HepG2 (cell line): Measurements from ENCODE around the gene PARVB. TPM values are rescaled to one million over a fixed set of nuclear protein-coding genes. Genes with fewer than 3 reads are reported as not detected.

Experiments
- ATAC-seq: fragments of 200-7000 bp; cut with Tn5 transposase; 3 replicates; pipeline ENCODE4 v1.9.1; 2020; ENCODE audit warnings: mild to moderate bottlenecking, moderate library complexity
- BruUV-seq: library from RNA; stranded (reverse); fragments of 400-500 nt; replicated peaks from 2 replicates; lab custom pipeline; 2021; lab: Mats Ljungman, UMichigan
- CTCF ChIA-PET: fragments of 300-600 bp; formaldehyde crosslinking; extraction: SDS; loops from one replicate; lab custom pipeline; 2021; ENCODE audit warnings: low total read pairs, inconsistent platforms, low intra/inter-chr PET ratio; lab: Yijun Ruan, JAX
- POLR2A ChIA-PET: fragments of 350-600 bp; sonication (Branson Sonifier 250); formaldehyde crosslinking; loops from one replicate; lab custom pipeline; 2020; ENCODE audit warnings: antibody characterized with exemption, inconsistent platforms; lab: Yijun Ruan, JAX
- DNase-seq: peaks from one replicate; pipeline ENCODE4 v3.0.0-alpha.2; 2015; ENCODE audit warnings: low spot score
- FAIRE-seq: peaks from 3 replicates; lab custom pipeline; 2011; peaks lifted over from hg19 to GRCh38; lab: Jason Lieb, UNC
- H2AFZ ChIP-seq: one replicate; pipeline ENCODE4 v1.6.1; 2011; ENCODE audit warnings: low read length, inconsistent platforms
- H3K27ac ChIP-seq: fragments of 300-600 bp; 3 replicates; pipeline ENCODE4 v1.8.0; 2011; ENCODE audit warnings: mixed run types, mild to moderate bottlenecking, mixed read lengths, low read length, inconsistent platforms; ENCODE audit not compliant: insufficient read depth; ENCODE audit errors: extremely low read length
- H3K27me3 ChIP-seq, 2 experiments: fragments of 200-600 bp in 1 of 2; 2 replicates in 1 of 2; 3 replicates in 1 of 2; pipeline versions ENCODE4 v1.6.0 to v1.8.0; 2011; ENCODE audit warnings: low read length in 2 of 2, mild to moderate bottlenecking in 2 of 2, moderate library complexity in 2 of 2, inconsistent platforms in 1 of 2; ENCODE audit not compliant: insufficient read depth in 2 of 2, control insufficient read depth in 1 of 2
- H3K36me3 ChIP-seq, 2 experiments: fragments of 200-600 bp in 1 of 2; replicated peaks in 1 of 2; 2 replicates in 1 of 2; 3 replicates in 1 of 2; pipeline versions ENCODE4 v1.5.1 to v1.8.0; 2011; ENCODE audit warnings: low read length in 2 of 2, inconsistent platforms in 1 of 2; ENCODE audit not compliant: insufficient read depth in 2 of 2, control insufficient read depth in 1 of 2
- H3K4me1 ChIP-seq: 2 replicates; pipeline ENCODE4 v1.5.1; 2012; ENCODE audit warnings: low read length, inconsistent platforms; ENCODE audit not compliant: insufficient read depth
- H3K4me2 ChIP-seq: 2 replicates; pipeline ENCODE4 v1.6.0; 2011; ENCODE audit warnings: low read depth, low read length, inconsistent platforms
- H3K4me3 ChIP-seq, 3 experiments: fragments of 200-600 bp in 1 of 3; sonication (generic), shearing (Covaris generic) in 1 of 3; replicated peaks in 1 of 3; 2 replicates each; pipeline ENCODE4 v1.5.1; 2011 to 2016; ENCODE audit warnings: low read length in 3 of 3, inconsistent platforms in 2 of 3, low read depth in 2 of 3, mild to moderate bottlenecking in 2 of 3, control low read depth in 1 of 3, mixed read lengths in 1 of 3; ENCODE audit not compliant: insufficient read depth in 1 of 3
- H3K79me2 ChIP-seq: one replicate; pipeline ENCODE4 v1.6.1; 2011; ENCODE audit warnings: low read length, inconsistent platforms; ENCODE audit not compliant: insufficient read depth
- H3K9ac ChIP-seq: 2 replicates; pipeline ENCODE4 v1.6.0; 2011; ENCODE audit warnings: mild to moderate bottlenecking, low read depth, low read length, inconsistent platforms; ENCODE audit not compliant: insufficient read depth
- H3K9me3 ChIP-seq: 2 replicates; pipeline ENCODE4 v1.5.1; 2012; ENCODE audit warnings: mild to moderate bottlenecking, low read length
- H4K20me1 ChIP-seq: 2 replicates; pipeline ENCODE4 v1.6.0; 2011; ENCODE audit warnings: inconsistent platforms, mild to moderate bottlenecking, low read length, moderate library complexity; ENCODE audit not compliant: insufficient read depth
- IKZF4 ChIP-seq: sonication (generic); formaldehyde crosslinking; IDR thresholded peaks from 2 replicates; pipeline ENCODE4 v1.5.1; 2020; ENCODE audit warnings: borderline replicate concordance, mild to moderate bottlenecking, low read depth, missing genetic modification reagents; ENCODE audit errors: not compliant biosample characterization
- ONECUT2 ChIP-seq: sonication (generic); formaldehyde crosslinking; IDR thresholded peaks from 2 replicates; pipeline ENCODE4 v1.4.0; 2020; ENCODE audit warnings: missing genetic modification reagents
- ZNF460 ChIP-seq: sonication (generic); formaldehyde crosslinking; IDR thresholded peaks from 2 replicates; pipeline ENCODE4 v1.5.1; 2020; ENCODE audit warnings: missing genetic modification reagents, mild to moderate bottlenecking, borderline replicate concordance
- ZNF557 ChIP-seq: sonication (generic); formaldehyde crosslinking; IDR thresholded peaks from 2 replicates; pipeline ENCODE4 v1.4.0; 2020; ENCODE audit warnings: missing genetic modification reagents
- ZSCAN29 ChIP-seq: sonication (generic); formaldehyde crosslinking; conservative IDR thresholded peaks from 2 replicates; pipeline ENCODE4 v1.4.0; 2020; ENCODE audit warnings: mild to moderate bottlenecking, missing genetic modification reagents
- WGBS: methylation state at CpG from one replicate; pipeline ENCODE4 v1.1.6; 2017; ENCODE audit warnings: low lambda C conversion rate; 5-methylcytosine and 5-hydroxymethylcytosine counted together
- in situ Hi-C: cut with HindIII; loops from 2 replicates; pipeline ENCODE4 v1.10.0; 2017; ENCODE audit warnings: low pct_unique_long_range_greater_than_20kb; ENCODE audit not compliant: extremely low pct_ligation_motif_present
- intact Hi-C: fragments of 100-400 bp; cut with micrococcal nuclease; formaldehyde crosslinking; loops from one replicate; pipeline ENCODE4 v1.10.0; 2022; ENCODE audit not compliant: unreplicated experiment
- polyA plus RNA-seq, 8 experiments: library from polyadenylated mRNA; depleted of rRNA in 3 of 8; stranded (reverse) in 7 of 8; unstranded in 1 of 8; fragments of >200 nt; fragmentation: Illumina TruSeq in 4 of 8; extraction: Trizol in 4 of 8; gene quantifications; 2 replicates each; pipeline versions ENCODE4 v1.2.1 to v1.2.3, GENCODE V29; 2011 to 2016; ENCODE audit warnings: low read depth in 4 of 8, missing spikeins in 1 of 8, mixed read lengths in 1 of 8; ENCODE audit not compliant: insufficient read depth in 1 of 8
- total RNA-seq, 5 experiments: library from RNA; depleted of rRNA; stranded (reverse); fragments of >200 nt; fragmentation: Illumina TruSeq; extraction: Trizol; gene quantifications; 2 replicates each; pipeline ENCODE4 v1.2.3, GENCODE V29; 2016; ENCODE audit warnings: low read depth in 1 of 5

The PARVB gene
- total and polyA plus RNA-seq, 2 of the 13 experiments (the other 11 are each of a cell fraction or from before 2014, with no cell fraction given), result 0.11 to 0.15 TPM

DNA sequence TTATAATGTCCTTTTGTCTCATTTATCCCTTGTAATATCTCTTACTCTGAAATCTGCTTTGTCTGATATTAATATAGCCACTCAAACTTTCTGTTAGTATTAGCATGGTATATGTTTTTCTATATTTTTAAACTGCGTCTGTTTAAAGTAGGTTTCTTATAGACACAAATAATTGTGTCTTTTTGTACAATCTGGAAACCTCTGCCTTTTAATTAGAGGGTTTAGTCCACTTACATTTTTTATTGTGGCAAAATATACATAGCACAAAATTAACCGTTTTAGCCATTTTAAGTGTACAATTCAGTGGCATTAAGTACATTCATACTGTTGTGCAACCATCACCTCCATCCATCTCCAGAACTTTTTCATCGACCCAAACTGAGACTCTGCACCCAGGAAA is 185.2 kb downstream of the PARVB start:
- CTCF ChIA-PET, result no interaction called here
- H3K27ac ChIP-seq, result no peak overlapping the region

DNA sequence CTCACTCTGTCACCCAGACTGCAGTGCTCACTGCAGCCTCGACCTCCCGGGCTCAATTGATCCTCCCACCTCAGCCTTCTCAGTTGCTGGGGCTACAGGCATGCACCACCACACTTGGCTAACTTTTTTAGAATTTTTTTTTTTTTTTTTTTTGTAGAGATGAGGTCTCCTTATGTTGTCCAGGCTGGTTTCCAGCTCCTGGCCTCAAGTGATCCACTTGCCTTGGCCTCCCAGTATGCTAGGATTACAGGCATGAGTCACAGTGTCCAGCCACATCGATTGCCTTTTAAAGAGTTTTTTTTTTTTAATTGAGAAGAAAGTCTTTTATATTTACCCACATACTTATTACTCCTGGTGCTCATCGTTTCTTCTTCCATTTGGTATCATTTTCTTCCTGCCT is 186.6 kb downstream of the PARVB start:
- H3K27me3 ChIP-seq, result no peaks in the 10 kb centered on the region; a peak in 2 of 5 replicates
- no peak overlapping the region for H3K27ac ChIP-seq
- no peak overlapping the region for H3K9ac ChIP-seq
- no peak overlapping the region for H3K4me2 ChIP-seq
- FAIRE-seq, result no peak
- in situ Hi-C loops (no loop called here), intact Hi-C loops (no loop called here)
- H3K9me3 ChIP-seq, result no peaks in the 10 kb centered on the region
- 0% methylated on average over 4 of the region's 4 CpGs for WGBS
- H3K4me1 ChIP-seq, result no peaks in the 10 kb centered on the region
- no peaks in the 10 kb centered on the region for H4K20me1 ChIP-seq
- ATAC-seq, result no peak
- CTCF ChIA-PET, result no interaction called here
- H3K79me2 ChIP-seq, result no peaks in the 10 kb centered on the region
- DNase-seq, result no peak
- TF ChIP-seq ZSCAN29 (CRISPR knock-in tag), result no peak
- POLR2A ChIA-PET, result no interaction called here
- no TSS peak for BruUV-seq
- no peaks in the 10 kb centered on the region for H3K36me3 ChIP-seq
- H3K4me3 ChIP-seq, result no peak overlapping the region
- H2AFZ ChIP-seq, result no peak overlapping the region

More for the DNA sequence above, 185.2 kb downstream of the PARVB start:
- no peaks in the 10 kb centered on the region for H3K4me1 ChIP-seq
- H3K27me3 ChIP-seq, result peaks cover 0 to 4% of the 10 kb centered on the region in 2 experiments; a peak in 2 of 5 replicates
- BruUV-seq, result no TSS peak
- POLR2A ChIA-PET, result no interaction called here
- no peak for DNase-seq
- H3K79me2 ChIP-seq, result no peaks in the 10 kb centered on the region
- H3K9ac ChIP-seq, result no peak overlapping the region
- no peaks in the 10 kb centered on the region for H4K20me1 ChIP-seq
- ATAC-seq, result no peak
- H3K36me3 ChIP-seq, result no peaks in the 10 kb centered on the region
- H3K4me3 ChIP-seq, result no peak overlapping the region
- in situ Hi-C loops, result no loop called here
- H3K9me3 ChIP-seq, result no peaks in the 10 kb centered on the region
- no peak overlapping the region for H3K4me2 ChIP-seq
- 0% methylated on average over 3 of the region's 3 CpGs for WGBS
- TF ChIP-seq ONECUT2 (CRISPR knock-in tag) (no peak), ZNF460 (CRISPR knock-in tag) (no peak), IKZF4 (CRISPR knock-in tag) (no peak), ZNF557 (no peak)
- no peak for FAIRE-seq
- no peak overlapping the region for H2AFZ ChIP-seq
- intact Hi-C loops, result no loop called here
